Breast epithelium (tissue), 4 donors: ENCODE results near the gene KRTAP1-4. TPM values are rescaled to one million over a fixed set of nuclear protein-coding genes. Genes with fewer than 3 reads are reported as not detected.

Source experiments
- DNase-seq, 2 donors: peaks; one replicate each; pipeline ENCODE4 v3.0.0-alpha.2; 2019; ENCODE audit warnings: low spot score in 2 of 2
- H3K27ac ChIP-seq, 2 donors: fragments of 200-600 bp; sonication (generic) in 1 of 2; one replicate each; pipeline ENCODE4 v1.5.1; 2016 to 2019; ENCODE audit warnings: mild to moderate bottlenecking in 1 of 2
- H3K27me3 ChIP-seq, 2 donors: fragments of 200-600 bp; sonication (generic) in 1 of 2; one replicate each; pipeline versions ENCODE4 v1.5.1 to v1.6.0; 2017 to 2019; ENCODE audit warnings: control low read depth in 1 of 2, mild to moderate bottlenecking in 1 of 2
- H3K36me3 ChIP-seq: fragments of 200-600 bp; one replicate; pipeline ENCODE4 v1.5.1; 2019
- H3K4me1 ChIP-seq, 2 donors: fragments of 200-600 bp; sonication (generic); one replicate each; pipeline ENCODE4 v1.5.1; 2016 to 2019; ENCODE audit warnings: control low read depth in 1 of 2
- H3K4me3 ChIP-seq, 3 donors: fragments of 200-600 bp; sonication (generic); 1 replicate in 2 of 3; 2 replicates in 1 of 3; pipeline ENCODE4 v1.5.1; 2016 to 2019; ENCODE audit warnings: mild to moderate bottlenecking in 3 of 3, moderate library complexity in 2 of 3
- H3K9me3 ChIP-seq, 2 donors: fragments of 200-600 bp; sonication (generic) in 1 of 2; one replicate each; pipeline ENCODE4 v1.5.1; 2016 to 2019; ENCODE audit warnings: control low read depth in 1 of 2
- CTCF ChIP-seq, 3 donors: fragments of 450-650 bp; IDR thresholded peaks; one replicate each; pipeline ENCODE4 v1.5.1; 2016 to 2017; ENCODE audit warnings: antibody characterized with exemption in 3 of 3, mild to moderate bottlenecking in 3 of 3, moderate library complexity in 3 of 3
- POLR2A ChIP-seq: fragments of 450-650 bp; IDR thresholded peaks from one replicate; pipeline ENCODE4 v1.6.1; 2016; ENCODE audit warnings: antibody characterized with exemption, mild to moderate bottlenecking, moderate library complexity
- POLR2AphosphoS5 ChIP-seq, 3 donors: sonication (generic); formaldehyde crosslinking; IDR thresholded peaks; one replicate each; pipeline ENCODE4 v1.6.1; 2017; ENCODE audit warnings: antibody characterized with exemption in 3 of 3
- intact Hi-C: fragments of 100-400 bp; cut with DNase I; formaldehyde crosslinking; loops from one replicate; pipeline ENCODE4 v1.15.1; 2023; ENCODE audit warnings: low total_unique reads
- total RNA-seq, 3 donors: library from RNA; depleted of rRNA; stranded (reverse); fragments of >200 nt; gene quantifications; one replicate each; pipeline ENCODE4 v1.1.0, GENCODE V29; 2016

KRTAP1-4 gene
- total RNA-seq, 3 donors from 2014 or later, result not detected

DNA sequence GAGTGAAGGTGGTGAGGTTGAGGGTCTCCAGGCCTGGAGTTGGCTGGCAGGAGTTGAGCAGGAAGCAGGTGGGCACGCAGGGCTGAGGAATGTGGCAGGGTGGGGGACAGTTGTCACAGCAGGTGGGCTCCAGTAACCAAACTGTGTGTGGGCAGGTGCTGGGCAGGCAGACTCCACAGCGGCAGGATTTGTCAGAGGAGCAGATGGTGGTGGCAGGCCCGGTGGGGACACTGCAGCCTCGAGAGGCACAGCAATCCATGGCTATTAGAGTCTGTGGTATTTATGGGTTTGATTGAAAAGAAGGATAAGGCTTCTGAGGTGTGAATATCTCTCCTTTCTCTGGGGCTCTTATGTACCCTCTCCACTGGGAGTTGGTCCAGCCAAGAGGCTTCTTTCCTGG lies 36.2 kb downstream of the KRTAP1-4 start, which contains the start of gene KRTAP3-3:
Gene KRTAP3-3, minus strand, starts transcription at position 326 of the 400 bp plus-strand sequence. Its CDS starts 67 bp downstream, at position 259.
- Histone ChIP-seq H3K27me3 (no peaks in the 10 kb centered on the region), H3K4me1 (no peaks in the 10 kb centered on the region), H3K4me3 (no peak within 1 kb of the TSS), H3K9me3 (no peaks in the 10 kb centered on the region), H3K27ac (no peak within 1 kb of the TSS), H3K36me3 (no peaks in the 10 kb centered on the region)
- intact Hi-C loops, result no loop called here
- no peak for TF ChIP-seq POLR2AphosphoS5 (IDR thresholded peaks at IDR 0.05)
- no peak for DNase-seq

- Histone ChIP-seq H3K9me3 (no peaks in the 10 kb centered on the region), H3K4me1 (no peaks in the 10 kb centered on the region), H3K4me3 (no peak overlapping the region), H3K27me3 (no peaks in the 10 kb centered on the region), H3K27ac (no peak overlapping the region), H3K36me3 (no peaks in the 10 kb centered on the region)
- intact Hi-C loops, result no loop called here
- TF ChIP-seq POLR2A (no peak), POLR2AphosphoS5 (IDR thresholded peaks at IDR 0.05) (no peak), CTCF (IDR thresholded peaks at IDR 0.05) (no peak)
- DNase-seq, result no peak
Measured at GRCh38 chr17:40993084-40993483, 36.9 kb downstream of the KRTAP1-4 start.

- Histone ChIP-seq H3K4me3 (no peak overlapping the region), H3K27me3 (no peaks in the 10 kb centered on the region), H3K27ac (no peak overlapping the region), H3K4me1 (no peaks in the 10 kb centered on the region), H3K36me3 (no peaks in the 10 kb centered on the region), H3K9me3 (no peaks in the 10 kb centered on the region)
- TF ChIP-seq CTCF (IDR thresholded peaks at IDR 0.05), result no peak
- no peak for TF ChIP-seq POLR2AphosphoS5 (IDR thresholded peaks at IDR 0.05)
- no peak for TF ChIP-seq POLR2A
- no peak for DNase-seq
- intact Hi-C loops, result no loop called here
Measured at GRCh38 chr17:40992666-40993065, 37.3 kb downstream of the KRTAP1-4 start.

DNA sequence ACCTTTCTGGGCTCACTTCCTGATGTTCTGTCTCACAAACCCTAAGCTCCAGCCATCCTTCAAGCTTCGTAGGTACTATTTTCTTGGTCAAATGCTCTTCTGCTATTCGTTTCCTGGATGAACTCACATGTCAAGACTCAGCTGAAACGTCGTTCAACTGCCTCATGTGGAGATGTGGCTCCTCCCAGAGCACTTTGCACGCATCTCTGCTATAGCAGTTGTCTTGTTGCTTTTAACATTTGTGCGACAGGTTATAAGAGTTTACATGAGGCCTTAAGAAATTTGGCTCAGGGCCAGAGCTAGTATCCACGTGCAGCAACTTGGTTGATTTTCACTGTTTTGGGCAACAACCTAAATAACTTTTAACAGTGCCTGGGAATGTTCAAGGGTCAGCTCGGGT lies 43.1 kb downstream of the KRTAP1-4 start:
- H3K27me3 ChIP-seq, result no peaks in the 10 kb centered on the region
- TF ChIP-seq POLR2AphosphoS5 (IDR thresholded peaks at IDR 0.05) (peak in 1 of 3 donors; percentile 15), POLR2A (no peak)
- intact Hi-C loops, result no loop called here
- H3K4me3 ChIP-seq, result no peak overlapping the region
- DNase-seq, result no peak
- H3K36me3 ChIP-seq, result no peaks in the 10 kb centered on the region
- H3K9me3 ChIP-seq, result no peaks in the 10 kb centered on the region
- H3K4me1 ChIP-seq, result no peaks in the 10 kb centered on the region
- peak overlapping the region in 1 of 2 donors; percentile 54 for H3K27ac ChIP-seq

DNA sequence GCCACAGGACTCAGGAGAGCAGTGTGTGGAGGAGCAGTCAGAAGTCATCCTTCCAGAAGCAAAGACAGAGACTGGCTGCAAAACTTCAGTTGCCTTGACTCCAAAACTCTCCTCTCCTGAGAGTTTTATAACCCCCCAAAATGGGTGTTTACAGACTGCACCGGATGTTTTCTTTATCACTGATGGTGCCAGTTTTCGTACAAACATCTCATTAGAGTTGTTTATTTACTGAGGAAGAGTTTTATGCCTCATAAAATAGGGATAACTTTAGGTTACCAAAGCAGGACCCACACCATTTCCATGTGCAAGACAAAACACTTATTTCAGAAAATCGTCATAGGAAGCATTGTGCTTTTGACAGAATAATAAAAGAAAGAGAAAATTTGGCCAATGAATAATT lies 45.8 kb downstream of the KRTAP1-4 start, which contains the start of gene KRT40:
Gene KRT40, minus strand, starts transcription at position 101 of the 400 bp plus-strand sequence. Its CDS starts 53 bp downstream, at position 48.
- TF ChIP-seq POLR2AphosphoS5 (IDR thresholded peaks at IDR 0.05) (no peak), POLR2A (no peak), CTCF (IDR thresholded peaks at IDR 0.05) (no peak)
- intact Hi-C loops, result loop anchor here (5.0 kb wide), 1 partner anchor 118 kb away; the partner anchor contains the start of gene KRTAP4-16

GRCh38 chr17:40981115-40981514 lies 48.9 kb downstream of the KRTAP1-4 start:
- H3K27ac ChIP-seq, result peak overlapping the region; percentile 22 to 32
- H3K4me3 ChIP-seq, result peak overlapping the region in 1 of 3 donors; percentile 33
- TF ChIP-seq POLR2AphosphoS5 (IDR thresholded peaks at IDR 0.05), result no peak
- TF ChIP-seq POLR2A, result no peak
- TF ChIP-seq CTCF (IDR thresholded peaks at IDR 0.05), result no peak
- intact Hi-C loops, result loop anchor here (5.0 kb wide), 1 partner anchor 121 kb away; the partner anchor contains the start of gene KRTAP4-16
- no peak for DNase-seq
- H3K9me3 ChIP-seq, result no peaks in the 10 kb centered on the region
- H3K4me1 ChIP-seq, result no peaks in the 10 kb centered on the region
- H3K27me3 ChIP-seq, result no peaks in the 10 kb centered on the region
- H3K36me3 ChIP-seq, result no peaks in the 10 kb centered on the region

More for the DNA sequence above, 45.8 kb downstream of the KRTAP1-4 start, which contains the start of gene KRT40:
- Histone ChIP-seq H3K27me3 (no peaks in the 10 kb centered on the region), H3K4me3 (no peak within 1 kb of the TSS), H3K9me3 (no peaks in the 10 kb centered on the region), H3K27ac (no peak within 1 kb of the TSS), H3K36me3 (no peaks in the 10 kb centered on the region), H3K4me1 (no peaks in the 10 kb centered on the region)
- DNase-seq, result no peak
